HG02870 (cell line): ENCODE measurements around the gene TMC2.
"Not testable (repeated sequence)": the region's sequence is repeated elsewhere in the genome, so short reads cannot be mapped to it uniquely, and the experiment has no call there.

Experiments
- ATAC-seq: cut with Tn5 transposase; IDR thresholded peaks from one replicate; pipeline ENCODE4 v1.9.1; 2021; ENCODE audit warnings: mild to moderate bottlenecking, moderate library complexity; ENCODE audit not compliant: unreplicated experiment

Gene TMC2

DNA sequence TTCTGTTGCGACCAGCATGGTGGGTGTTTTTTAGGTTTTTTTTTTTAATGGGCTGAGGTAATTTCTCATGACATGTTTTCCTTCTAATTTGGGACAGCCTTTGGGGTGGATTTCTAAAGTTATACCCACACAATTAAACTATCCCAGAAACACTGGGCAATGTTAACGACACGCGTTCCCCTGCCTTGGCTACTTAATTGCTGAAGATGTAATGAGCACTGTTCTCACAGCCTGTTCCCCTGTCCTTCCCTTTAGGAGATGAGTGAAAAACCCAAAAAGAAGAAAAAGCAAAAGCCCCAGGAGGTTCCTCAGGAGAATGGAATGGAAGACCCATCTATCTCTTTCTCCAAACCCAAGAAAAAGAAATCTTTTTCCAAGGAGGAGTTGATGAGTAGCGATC is 121.3 kb downstream of the TMC2 start:
- no peak for ATAC-seq

DNA sequence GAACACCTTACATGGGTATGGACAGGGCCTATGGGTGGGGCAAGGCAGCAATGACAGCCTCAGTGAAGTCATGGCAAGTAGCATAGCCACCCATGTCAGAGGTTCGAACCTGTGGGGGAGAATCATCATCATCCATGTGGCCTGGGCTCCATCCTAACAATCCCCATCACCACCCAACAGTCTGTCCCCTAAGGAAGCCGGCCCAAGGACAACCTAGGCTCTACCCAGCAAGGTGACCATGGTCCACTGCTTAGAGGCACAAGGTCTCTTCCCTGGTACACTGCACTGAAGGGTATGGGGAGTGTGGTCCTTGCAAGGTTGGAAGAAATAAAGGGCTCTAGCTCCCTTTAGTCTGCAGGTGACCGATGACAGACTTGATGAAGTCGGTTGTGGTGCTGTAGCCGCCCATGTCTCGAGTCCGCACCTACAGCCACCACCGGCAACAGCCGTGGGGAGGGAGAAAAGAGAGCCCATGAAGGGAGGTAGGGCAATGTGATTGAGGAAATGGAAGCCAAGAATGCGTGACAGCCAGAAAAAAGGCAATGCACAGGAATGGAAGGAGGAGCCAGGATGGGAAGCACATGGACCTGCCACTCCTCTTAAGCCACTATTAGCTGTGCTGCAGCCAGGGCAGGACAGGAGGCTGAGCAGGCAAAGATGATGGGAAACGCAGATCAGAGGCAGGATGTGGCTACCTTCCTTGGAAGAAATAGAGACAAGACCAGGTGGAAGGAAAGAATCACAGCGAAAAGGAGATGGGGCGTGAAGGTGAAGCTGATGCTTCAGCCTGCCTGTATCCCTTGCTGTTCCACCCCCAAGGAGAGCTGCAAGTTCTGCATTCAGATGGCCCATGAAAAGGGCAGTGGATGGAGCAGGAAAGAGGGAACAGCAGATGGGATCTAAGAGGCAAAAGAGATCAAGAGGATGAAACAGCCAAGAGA is 122.3 kb downstream of the TMC2 start:
- no peak for ATAC-seq

DNA sequence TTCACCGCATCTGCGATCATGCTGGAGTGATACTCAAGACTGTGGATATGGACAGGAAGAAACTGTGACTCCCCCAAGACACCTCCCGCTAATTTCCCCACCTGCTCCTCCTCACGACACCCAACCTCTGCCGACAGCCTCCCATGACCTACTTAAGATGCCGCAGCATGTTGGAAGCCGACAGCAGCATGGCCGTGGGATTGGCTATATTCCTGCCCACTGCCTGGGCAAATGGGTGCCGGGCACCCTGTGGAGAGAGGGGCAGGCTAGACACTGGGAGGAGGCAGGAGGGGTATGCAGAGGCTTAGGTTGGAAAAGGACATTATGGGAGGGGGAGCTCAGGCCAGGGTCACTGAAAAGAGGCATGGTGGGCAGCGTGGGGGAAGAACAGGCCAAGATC is 123.2 kb downstream of the TMC2 start:
- no peak for ATAC-seq

DNA sequence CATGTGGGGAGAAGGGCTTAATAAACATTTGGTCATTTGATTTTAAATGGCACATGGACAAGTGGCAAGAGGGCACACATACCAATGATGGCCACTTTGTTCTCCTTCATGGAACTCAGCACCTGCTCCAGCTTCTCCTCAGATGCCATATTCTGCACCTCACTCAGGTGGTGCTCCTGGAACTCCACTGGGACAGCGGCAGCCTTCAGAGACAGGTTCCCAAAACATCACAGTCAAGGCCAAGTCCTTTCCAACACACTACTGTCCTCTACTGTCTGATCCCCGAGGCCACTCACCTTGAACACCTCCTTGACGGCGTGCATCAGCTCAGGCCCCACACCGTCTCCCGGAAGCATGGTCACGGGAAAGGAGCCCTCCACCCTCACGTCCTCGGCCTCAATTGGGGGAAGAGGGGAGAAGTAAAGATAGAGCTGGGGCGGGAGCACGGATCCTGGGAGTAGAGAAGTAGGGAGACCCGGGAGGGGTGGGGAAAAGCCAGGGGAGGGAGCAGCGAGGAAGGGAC is 127.1 kb downstream of the TMC2 start:
- ATAC-seq, result no peak

DNA sequence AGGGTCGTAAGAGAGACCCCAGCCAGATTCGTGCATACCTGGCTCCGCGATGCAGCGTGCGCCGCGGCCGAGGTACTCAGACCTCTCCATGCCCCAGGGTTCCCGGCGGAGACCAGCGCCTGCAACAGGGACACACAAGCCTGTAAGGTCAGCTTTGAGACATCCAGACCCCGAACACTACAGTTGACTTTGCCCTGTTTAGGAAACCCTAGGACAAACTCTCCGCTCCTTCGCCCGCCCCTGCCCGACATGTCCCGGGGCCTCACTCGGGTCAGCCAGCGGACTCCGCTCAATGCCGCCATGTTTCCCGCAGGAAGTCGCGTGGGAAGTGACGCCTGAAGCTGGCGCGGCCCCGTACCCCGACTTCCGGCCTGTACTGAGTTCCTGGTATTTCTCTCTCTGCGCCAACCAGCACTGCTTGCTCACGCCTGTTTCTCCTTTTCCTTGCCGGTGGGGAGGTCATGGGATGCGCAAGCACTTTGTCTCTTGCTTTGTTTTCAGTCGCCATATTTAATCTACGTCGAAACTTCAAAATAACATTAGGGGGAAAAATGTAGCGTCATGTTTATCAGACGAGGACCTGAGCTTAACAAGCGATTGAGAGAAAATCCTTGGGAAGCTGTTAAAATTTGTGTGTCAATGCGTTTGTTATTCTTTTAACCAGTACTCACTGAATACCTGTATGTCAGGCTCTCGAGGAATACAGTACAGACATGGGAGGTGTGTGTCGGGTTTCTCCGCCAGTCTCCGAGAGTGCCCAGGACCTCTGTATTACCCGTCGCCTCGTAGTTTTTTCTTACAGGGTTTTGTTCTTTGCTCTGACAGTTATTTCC is 127.7 kb downstream of the TMC2 start, which contains the start of gene IDH3B:
TSS of gene IDH3B (minus strand) at position 330 of the 833 bp plus-strand sequence. CDS start at position 302, 28 bp downstream.
- ATAC-seq, result no peak

DNA sequence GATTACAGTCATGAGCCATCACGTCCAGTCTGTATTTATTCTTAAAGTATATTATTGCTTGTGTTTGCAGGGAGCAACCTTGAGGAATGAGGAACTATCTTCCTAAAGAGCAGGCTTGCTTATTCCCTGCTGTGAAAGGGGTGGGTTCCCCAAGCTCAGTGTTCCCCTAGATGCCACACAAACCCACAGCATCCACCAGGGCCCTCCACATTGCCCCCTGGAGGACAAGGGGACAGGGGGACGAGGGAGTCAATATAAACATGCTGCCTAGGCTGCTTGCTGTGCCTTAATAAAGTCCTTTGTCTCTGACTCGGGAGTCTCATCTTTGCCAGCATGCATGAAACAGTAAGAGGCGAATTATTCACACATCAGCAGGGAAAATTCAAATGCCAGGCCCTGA is 135.6 kb downstream of the TMC2 start:
- ATAC-seq, result no peak

DNA sequence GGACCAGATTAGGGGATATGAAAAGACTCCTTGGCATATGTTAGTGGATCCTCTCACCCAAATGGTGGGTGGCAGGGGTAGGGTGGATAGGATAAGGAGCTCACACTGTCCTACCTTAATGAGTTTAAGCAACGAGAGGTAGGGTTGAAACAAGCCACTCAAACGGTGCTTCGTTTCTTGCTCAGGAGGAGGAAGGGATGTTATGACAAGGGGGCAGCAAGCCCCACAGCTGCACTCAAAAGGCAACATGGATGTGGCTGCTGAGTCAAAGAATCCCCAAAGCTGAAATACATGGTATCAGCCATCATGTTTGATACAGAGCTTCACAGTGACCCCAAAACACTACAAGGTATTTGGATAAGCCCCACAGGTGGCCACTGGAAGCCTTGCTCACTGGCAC is 136.1 kb downstream of the TMC2 start:
- ATAC-seq, result no peak

DNA sequence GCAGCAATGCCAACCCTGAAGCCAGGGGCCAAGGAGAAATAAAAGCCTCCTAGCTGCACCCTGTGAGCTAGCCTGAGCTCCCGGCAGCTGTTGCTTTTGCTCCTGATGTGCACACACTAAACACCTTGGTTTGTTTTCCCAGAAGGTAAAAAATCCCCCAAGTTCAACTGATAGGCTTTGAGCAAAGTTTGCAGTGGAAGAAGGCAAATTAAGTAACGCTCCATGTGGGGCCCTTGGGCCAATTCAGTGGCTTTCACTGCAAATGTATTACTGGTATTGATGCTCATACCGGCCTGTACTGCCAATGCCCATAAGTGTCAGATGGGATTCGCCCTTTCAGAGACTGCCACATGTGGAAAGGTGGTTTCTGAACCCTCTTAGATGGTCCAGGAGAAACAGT is 137.1 kb downstream of the TMC2 start:
- ATAC-seq, result no peak

DNA sequence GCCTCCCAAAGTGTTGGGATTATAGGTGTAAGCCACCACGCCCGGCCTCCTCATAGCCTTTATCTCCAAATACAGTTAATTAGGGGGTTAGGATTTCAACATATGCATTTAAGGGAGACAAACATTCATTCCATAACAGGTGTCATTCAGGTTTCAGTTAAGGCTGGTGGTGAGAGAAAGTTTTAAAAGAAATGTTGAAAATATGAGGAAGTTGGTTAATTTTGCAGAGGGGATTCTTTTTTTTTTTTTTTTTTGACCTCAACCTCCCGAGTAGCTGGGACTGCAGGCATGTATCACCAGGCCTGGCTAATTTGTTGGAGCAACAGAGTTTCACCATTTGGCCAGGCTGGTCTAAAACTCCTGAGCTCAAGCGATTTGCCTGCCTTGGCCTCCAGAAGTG is 143.7 kb downstream of the TMC2 start:
- ATAC-seq, result no peak

DNA sequence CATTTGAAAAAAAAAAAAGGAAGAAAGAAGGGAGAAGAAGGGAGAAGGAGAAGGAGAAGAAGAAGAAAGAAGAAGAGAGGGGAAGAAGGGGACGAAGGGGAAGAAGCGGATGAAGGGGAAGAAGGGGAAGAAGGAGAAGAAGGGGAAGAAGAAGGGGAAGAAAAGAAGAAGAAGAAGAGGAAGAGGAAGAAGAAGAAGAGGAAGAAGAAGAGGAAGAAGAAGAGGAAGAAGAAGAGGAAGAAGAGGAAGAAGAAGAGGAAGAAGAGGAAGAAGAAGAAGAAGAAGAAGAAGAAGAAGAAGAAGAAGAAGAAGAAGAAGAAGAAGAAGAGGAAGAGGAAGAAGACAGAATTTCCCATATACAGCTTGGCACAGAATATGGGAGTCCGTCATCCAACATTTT is 145.7 kb downstream of the TMC2 start:
- not testable (repeated sequence) for ATAC-seq

DNA sequence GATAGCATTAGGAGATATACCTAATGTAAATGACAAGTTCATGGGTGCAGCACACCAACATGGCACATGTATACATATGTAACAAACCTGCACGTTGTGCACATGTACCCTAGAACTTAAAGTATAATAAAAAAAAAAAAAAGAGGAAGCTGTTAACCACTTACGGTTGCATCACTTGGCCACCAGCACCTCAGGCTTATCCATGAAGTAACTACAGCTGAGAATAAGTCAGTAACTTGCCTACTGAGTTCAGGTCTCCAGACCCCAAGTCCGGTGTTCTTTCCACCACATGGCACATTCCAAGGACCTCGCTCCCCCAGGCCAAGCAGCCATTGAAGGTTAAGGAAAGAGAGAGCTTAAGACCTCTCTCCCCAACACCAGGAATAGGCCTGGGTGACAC is 148.4 kb downstream of the TMC2 start:
- not testable (repeated sequence) for ATAC-seq

DNA sequence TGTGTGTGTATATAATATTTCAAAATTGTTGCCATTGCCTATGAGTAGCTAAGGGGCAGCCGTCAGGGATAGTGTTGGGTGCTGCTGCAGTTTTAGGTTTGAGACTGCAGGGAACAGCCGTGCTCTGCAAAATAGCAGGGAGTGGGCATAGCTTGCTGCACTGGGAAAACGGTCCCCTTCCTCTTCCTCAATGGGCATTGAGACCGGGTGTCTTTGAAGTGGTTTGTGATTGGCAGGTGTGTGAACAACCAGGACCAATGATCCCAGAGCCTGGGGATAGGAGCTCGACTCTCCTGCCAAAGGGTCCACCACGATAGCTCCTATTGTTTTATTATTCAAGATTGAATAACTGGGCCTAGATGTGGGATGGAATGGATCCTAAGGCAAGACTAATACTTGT is 151.1 kb downstream of the TMC2 start:
- ATAC-seq, result no peak

DNA sequence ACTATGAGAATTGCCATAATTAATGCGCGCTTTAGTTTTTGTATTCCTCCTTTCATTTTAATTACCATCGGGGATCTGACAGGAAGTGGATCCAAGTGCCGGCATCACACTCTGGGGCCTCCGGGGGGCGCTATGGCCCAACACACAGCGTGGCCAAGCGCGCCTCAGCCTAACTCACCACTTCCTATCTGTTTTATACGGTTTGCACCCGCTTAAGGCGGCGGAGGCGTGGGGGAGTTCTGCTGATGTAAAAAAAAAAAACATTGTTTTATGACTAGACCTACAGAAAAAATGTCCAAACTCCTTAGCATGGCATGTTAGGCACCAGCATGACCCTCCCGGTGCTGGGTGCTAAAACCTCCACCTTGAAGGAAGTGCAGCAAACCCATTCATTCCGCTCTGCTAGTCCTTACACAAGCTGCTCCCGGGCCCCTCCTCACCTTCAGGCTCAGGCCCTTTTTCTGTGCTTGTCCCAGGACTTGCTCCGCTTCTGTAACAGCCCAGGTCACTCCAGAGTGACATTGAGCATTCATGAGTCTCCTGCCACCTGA is 151.7 kb downstream of the TMC2 start:
- ATAC-seq, result no peak

DNA sequence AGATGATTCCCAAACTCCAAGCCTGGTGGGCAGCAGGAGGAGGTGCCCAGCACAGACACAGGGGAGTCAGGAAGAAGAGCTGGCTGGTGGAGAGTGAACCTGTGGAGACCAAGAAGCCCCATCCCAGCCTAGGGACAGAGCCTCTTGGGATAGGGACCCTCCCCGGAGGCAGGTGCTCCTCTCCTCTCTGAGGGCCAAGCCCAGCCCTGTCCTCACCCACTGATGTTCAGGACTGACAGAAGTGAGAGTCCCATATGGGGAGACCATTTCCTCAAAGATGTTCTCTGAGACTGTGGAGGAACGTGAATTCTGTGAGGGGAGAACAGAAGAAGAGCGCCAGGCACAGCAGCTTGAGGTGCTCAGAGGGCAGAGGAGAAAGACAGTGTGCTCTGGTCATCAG is 153.8 kb downstream of the TMC2 start:
- ATAC-seq, result no peak

DNA sequence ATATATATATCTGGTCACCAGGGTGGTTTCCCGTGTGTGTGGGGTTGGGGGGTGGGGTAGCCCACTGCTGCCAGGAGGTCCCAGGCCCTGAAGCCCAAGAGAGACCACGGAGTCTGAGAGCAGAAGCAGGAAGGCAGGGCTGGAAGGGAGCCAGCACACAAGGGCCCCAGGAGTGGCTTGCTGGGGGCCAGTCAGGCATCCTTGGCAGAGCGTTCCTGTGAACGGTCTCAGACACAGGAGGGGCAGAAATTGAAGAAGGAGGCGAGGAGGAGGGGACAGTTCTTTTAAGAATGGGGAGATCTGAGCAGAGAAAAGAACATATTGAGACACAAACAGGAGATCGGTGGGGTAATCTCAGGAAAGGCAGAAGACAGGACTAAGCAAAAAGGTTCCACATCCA is 154.3 kb downstream of the TMC2 start:
- no peak for ATAC-seq

DNA sequence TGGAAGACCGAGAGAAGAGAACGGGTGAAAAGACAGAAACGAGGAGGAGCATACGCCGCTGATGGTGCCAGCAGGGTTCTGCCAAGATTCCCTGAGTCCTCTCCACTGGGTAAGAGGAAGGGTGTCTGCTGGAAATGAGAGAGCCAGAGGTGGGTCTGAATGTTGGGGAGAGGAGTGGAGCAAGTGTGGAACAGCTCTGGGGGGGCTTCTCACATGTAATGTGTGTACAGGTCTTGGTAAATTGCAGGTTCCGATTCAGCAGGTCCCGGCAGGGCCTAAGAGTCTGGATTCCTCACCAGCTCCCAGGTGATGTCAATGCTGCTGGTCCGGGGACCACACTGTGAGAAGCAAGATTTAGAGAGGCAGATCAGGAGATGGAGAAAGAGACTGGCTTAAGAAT is 154.8 kb downstream of the TMC2 start:
- no peak for ATAC-seq
